Hematopoietic multipotent progenitor cell treated with erythropoietin and hydrocortisone succinate and interleukin-3 and kit ligand, for 8 days (in vitro differentiated cells): ENCODE data around the gene NOC3L.
A peak's percentile ranks its signal among the peaks of the same experiment; 100 is the strongest.
"Not testable (repeated sequence)": the region's sequence is repeated elsewhere in the genome, so short reads cannot be mapped to it uniquely, and the experiment has no call there.

Experiments
- DNase-seq: peaks from one replicate; pipeline ENCODE4 v3.0.0-alpha.2; 2015

The NOC3L gene

DNA sequence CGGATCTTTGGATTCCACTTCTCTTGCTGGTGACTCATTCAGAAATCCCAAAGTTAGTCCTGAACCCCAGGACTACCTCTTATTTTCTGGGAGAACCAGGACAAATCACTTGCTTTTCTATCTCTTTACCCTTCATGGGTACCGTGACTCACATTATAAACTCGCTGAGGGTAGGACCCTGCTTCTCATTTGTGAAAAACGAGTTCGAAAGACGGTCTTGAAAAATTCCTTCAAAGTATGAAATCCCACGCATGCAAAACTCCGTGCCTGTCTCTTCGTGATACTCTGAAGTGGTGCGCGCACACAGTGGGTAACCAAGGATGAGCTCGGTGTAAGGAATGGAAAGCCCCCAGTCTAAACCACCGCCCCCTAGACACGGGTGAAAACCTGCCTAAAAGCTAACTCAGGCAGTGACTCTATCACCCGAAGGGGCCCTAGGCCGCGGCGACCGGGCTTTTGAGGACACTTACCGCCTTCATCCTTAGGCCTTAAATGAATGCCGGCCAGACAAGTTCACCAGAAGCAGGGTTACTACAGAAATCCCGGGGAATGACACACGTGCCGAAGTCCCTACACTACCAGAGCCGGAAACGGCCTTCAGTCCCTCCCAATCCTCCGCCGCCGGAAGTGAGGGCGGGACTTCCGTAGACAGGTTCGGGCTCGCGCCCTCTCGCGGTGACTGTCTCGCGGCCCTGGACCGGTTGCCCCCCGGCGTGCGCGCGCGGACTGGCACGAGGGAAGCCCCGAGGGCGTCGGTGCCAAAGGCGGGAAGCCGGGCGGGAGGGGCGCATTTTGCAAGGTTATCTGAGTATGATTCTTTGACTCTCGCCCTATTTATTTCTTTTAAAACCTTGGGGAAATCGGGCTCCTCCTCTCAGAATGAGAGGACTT, at the start of gene NOC3L:
NOC3L (minus strand) TSS at position 580 of the 891 bp plus-strand sequence; CDS start at position 479, 101 bp downstream.
- peak; percentile 95 for DNase-seq

GRCh38 chr10:94412449-94412848, 49.7 kb upstream of the NOC3L start:
- no peak for DNase-seq

GRCh38 chr10:94411304-94411703, 48.6 kb upstream of the NOC3L start:
- DNase-seq = no peak

DNA sequence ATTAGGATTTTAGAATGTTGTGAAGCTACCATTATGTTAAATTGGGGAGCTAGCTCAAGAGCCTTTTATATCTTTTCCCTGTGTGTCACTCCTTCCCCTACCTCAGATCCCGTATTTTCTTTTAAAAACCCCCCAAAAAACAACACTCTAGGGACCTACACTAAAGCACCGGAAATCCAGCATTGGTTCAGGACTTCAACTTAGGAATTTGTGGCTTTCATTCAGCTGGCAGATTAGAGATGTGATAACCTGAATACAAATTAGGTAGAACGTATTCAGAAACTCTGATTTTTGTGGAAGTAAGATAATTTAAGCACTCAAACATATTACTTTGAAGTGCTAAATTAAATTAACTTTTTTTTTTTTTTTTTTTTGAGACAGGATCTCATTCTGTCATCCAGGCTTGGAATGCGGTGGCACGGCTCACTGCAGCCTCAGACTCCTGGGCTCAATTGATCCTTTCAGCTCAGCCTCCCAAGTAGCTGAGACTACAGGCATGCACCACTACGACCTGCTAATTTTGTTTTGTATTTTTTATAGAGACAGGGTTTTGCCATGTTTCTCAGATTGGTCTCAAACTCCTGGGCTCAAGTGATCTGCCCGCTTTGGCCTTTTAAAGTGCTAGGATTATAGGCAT, 46.4 kb upstream of the NOC3L start:
- no peak for DNase-seq

GRCh38 chr10:94407668-94408067, 44.9 kb upstream of the NOC3L start:
- no peak for DNase-seq

- no peak for DNase-seq
These were observed 42.7 kb upstream of the NOC3L start for GRCh38 chr10:94405406-94405805.

- DNase-seq = no peak
These were observed 40.9 kb upstream of the NOC3L start for GRCh38 chr10:94403380-94404213.

GRCh38 chr10:94402843-94403379, 40.2 kb upstream of the NOC3L start:
- no peak for DNase-seq

GRCh38 chr10:94402204-94402842, 39.6 kb upstream of the NOC3L start, which contains the start of gene TBC1D12:
Gene TBC1D12, plus strand, starts transcription at chr10:94402541. Its CDS starts 73 bp downstream, at chr10:94402614.
- DNase-seq = peak; percentile 75

DNA sequence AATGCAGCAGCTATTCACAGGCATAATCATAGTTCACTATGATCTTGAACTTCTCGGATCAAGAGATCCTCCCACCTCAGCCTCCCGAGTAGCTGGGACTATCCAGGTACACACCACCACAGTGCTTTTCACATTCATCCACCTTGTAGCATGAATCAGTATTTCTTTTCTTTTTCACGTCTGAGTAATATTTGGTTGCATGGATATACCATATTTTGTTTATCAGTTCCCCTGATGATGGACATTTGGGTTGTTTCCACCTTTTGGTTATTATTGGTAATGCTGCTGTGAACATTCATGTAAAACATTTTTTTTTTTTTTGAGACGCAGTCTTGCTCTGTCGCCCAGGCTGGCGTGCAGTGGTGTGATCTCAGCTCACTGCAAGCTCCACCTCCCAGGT, 36.0 kb upstream of the NOC3L start:
- DNase-seq = no peak

DNA sequence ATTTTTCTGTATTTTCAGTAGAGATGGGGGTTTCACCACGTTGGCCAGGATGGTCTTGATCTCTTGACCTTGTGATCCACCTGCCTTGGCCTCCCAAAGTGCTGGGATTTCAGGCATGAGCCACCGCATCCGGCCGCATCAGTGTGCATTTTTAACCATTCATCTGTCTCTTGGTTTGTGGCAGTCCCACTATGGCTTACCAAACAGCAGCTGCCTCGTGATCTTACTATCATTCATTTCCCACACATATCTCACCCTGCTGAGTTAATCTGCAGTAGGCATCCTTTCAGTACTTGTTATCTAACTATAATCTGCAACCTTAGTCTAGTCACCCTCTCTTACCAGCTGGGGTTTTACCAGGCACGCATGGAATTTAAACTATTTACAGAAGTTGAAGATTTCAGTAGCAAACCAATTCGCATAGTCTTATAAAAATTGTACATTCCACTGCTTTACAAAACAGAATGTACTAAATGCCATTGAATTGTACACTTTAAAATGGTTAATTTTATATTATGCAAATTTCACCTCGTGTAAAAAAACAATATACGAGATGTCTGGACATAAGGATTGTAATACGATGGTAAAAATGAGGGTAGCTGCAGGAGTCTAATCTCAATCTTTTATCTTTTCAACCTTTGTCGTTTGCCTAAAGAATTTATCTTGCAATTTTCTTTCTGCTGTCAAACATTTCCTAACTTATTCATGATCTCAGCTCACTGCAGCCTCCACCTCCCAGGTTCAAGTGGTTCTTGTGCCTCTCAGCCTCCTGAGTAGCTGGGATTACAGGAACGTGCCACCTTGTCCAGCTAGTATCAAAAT, 35.0 kb upstream of the NOC3L start:
- DNase-seq = no peak

- DNase-seq = not testable (repeated sequence)
These were observed 29.4 kb upstream of the NOC3L start for GRCh38 chr10:94392117-94392516.

- DNase-seq = not testable (repeated sequence)
These were observed 23.0 kb upstream of the NOC3L start for GRCh38 chr10:94385733-94386132.

DNA sequence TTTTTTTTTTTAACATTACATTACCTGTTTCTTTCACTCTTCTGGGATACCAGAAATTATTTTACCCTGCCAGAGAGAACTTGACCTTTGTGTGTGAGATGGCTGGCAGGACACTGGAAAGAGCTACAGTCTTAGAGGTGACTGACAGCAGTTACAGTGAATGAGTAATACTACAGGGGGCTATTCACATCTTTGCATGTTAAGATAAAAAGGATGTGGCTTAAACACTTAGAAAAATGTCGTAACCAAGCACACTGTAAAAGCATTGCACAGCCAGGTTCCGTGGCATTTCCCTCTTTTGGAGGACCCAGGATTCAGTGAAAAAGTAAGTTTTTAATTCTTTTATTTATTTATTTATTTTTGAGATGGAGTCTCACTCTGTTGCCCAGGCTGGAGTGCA, 20.8 kb upstream of the NOC3L start:
- DNase-seq = no peak

- DNase-seq = no peak
These were observed 14.1 kb upstream of the NOC3L start for GRCh38 chr10:94376865-94377264.

- DNase-seq = no peak
These were observed 12.6 kb upstream of the NOC3L start for GRCh38 chr10:94375374-94375773.

DNA sequence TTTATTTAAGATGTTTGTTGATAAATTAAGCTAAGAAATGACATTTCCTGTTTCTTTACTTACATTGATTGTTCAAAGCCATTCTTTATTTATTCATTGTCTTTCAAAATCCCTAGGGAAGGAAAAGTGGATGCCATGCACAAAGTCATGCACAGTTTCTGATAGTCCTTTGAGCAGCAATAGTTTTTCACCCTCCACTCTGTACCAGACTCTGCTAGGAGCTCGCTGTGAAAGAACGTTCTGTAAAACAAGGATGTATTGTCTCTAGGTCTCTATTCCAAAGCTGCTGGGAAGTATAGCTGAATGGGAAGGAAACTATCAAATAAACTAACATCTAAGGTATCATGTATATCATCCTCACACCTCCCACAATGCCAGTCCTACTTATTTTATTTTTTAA, 7.8 kb upstream of the NOC3L start:
- no peak for DNase-seq

GRCh38 chr10:94366382-94366781, 3.6 kb upstream of the NOC3L start:
- DNase-seq = no peak

GRCh38 chr10:94364482-94364881, 1.7 kb upstream of the NOC3L start:
- DNase-seq = no peak

DNA sequence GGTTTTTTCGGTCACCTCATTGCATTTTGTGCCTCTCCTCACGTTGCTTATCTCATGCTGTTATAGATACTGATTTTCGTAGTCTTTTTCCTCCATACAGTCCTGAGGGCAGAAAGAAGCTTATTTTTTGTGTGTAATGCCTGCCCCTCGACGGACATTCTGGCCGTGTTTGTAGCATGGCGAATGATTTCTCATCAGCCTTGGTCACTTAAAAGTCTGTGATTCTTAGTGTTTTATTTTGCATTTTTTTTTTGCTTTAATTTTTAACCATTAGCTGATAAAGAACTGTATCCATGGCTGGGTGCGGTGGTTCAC, 469 bp upstream of the NOC3L start:
- no peak for DNase-seq

GRCh38 chr10:94361171-94361794, 1.5 kb downstream of the NOC3L start:
- DNase-seq = peak; percentile 73
